Caco-2 (cell line): Measurements from ENCODE around the gene IL33. TPM values are rescaled to one million over a fixed set of nuclear protein-coding genes. Genes with fewer than 3 reads are reported as not detected.

Experiments
- BruUV-seq: library from RNA; stranded (reverse); fragments of 400-500 nt; replicated peaks from 2 replicates; lab custom pipeline; 2021; lab: Mats Ljungman, UMichigan
- CTCF ChIA-PET: fragments of 300-600 bp; sonication (Branson Sonifier 250); formaldehyde crosslinking; loops from one replicate; lab custom pipeline; 2022; ENCODE audit warnings: antibody characterized with exemption; lab: Charles Lee
- POLR2A ChIA-PET: fragments of 300-600 bp; sonication (Branson Sonifier 250); formaldehyde crosslinking; loops from one replicate; lab custom pipeline; 2022; ENCODE audit warnings: antibody characterized with exemption; lab: Charles Lee
- DNase-seq, 2 experiments: peaks; one replicate each; pipeline versions ENCODE4 v3.0.0 to v3.0.0-alpha.2; 2020 to 2022
- H3K27me3 ChIP-seq: replicated peaks from 2 replicates; pipeline ENCODE4 v1.6.0; 2011; ENCODE audit warnings: low read length; ENCODE audit not compliant: control insufficient read depth, insufficient read depth
- H3K36me3 ChIP-seq: 2 replicates; pipeline ENCODE4 v1.5.1; 2011; ENCODE audit warnings: low read length; ENCODE audit not compliant: control insufficient read depth, insufficient read depth
- H3K4me1 ChIP-seq: fragments of 250-450 bp; sonication (Bioruptor Pico); 2 replicates; pipeline ENCODE4 v1.5.1; 2020; ENCODE audit warnings: mild to moderate bottlenecking
- H3K4me3 ChIP-seq: 2 replicates; pipeline ENCODE4 v1.5.1; 2011; ENCODE audit warnings: low read depth, mild to moderate bottlenecking, control low read depth, low read length
- H3K9me3 ChIP-seq: fragments of 250-450 bp; sonication (Bioruptor Pico); 2 replicates; pipeline ENCODE4 v1.5.1; 2020; ENCODE audit warnings: mild to moderate bottlenecking, moderate library complexity
- H3K27ac Mint-ChIP-seq: one replicate; pipeline ENCODE4 v1.8.0; 2022; ENCODE audit warnings: mixed read lengths; ENCODE audit not compliant: unreplicated experiment
- H3K27me3 Mint-ChIP-seq: one replicate; pipeline ENCODE4 v1.8.0; 2022; ENCODE audit warnings: mixed read lengths; ENCODE audit not compliant: insufficient read depth, unreplicated experiment
- H3K36me3 Mint-ChIP-seq: one replicate; pipeline ENCODE4 v1.8.0; 2022; ENCODE audit warnings: mild to moderate bottlenecking, mixed read lengths; ENCODE audit not compliant: insufficient read depth, unreplicated experiment
- H3K4me1 Mint-ChIP-seq: one replicate; pipeline ENCODE4 v1.8.0; 2022; ENCODE audit warnings: low read depth, mixed read lengths; ENCODE audit not compliant: unreplicated experiment
- H3K4me3 Mint-ChIP-seq: one replicate; pipeline ENCODE4 v1.8.0; 2022; ENCODE audit warnings: mild to moderate bottlenecking, moderate library complexity, mixed read lengths; ENCODE audit not compliant: unreplicated experiment
- H3K9me3 Mint-ChIP-seq: one replicate; pipeline ENCODE4 v1.8.0; 2022; ENCODE audit warnings: mixed read lengths; ENCODE audit not compliant: unreplicated experiment
- intact Hi-C: fragments of 100-400 bp; cut with micrococcal nuclease; formaldehyde crosslinking; loops from one replicate; pipeline ENCODE4 v1.10.0; 2022; ENCODE audit not compliant: unreplicated experiment
- total RNA-seq: library from RNA; stranded (reverse); gene quantifications from 2 replicates; pipeline ENCODE4 v1.2.3, GENCODE V29; 2022
- TF ChIP-seq, protein P1 (sequence below), 2 experiments: fragments of 200-600 bp in 1 of 2; IDR thresholded peaks; 1 replicate in 1 of 2; 2 replicates in 1 of 2; pipeline versions ENCODE4 v1.5.1 to v1.8.0; 2011 to 2022; ENCODE audit warnings: antibody characterized with exemption in 1 of 2, control low read depth in 1 of 2, inconsistent platforms in 1 of 2, low read depth in 1 of 2, low read length in 1 of 2, mild to moderate bottlenecking in 1 of 2, moderate library complexity in 1 of 2; ENCODE audit not compliant: insufficient read depth in 1 of 2, severe bottlenecking in 1 of 2, unreplicated experiment in 1 of 2

IL33 gene
- total RNA-seq, 1 experiment from 2014 or later: not detected

DNA sequence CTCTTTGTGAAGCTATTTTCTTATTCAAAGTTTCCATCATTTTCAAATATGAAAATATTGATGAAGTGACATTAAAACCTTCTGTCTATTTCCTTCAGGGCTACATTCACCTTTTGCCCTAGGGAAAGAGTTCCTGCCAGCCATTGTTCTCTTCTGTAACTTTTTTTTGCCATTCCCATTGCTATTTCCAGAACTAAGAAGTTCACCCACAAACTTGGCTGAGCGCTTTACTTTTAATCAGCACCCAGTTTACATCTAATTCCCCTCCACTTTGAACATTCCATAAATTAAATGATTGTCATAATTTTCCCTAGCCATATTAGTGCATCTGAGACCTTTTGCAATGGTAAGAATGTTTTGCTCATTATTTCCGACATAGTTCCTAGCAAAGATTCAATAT lies 4.4 kb downstream of the IL33 start:
- no peak overlapping the region for H3K4me3 ChIP-seq
- Mint-ChIP-seq H3K36me3 (no peaks in the 10 kb centered on the region), H3K9me3 (no peaks in the 10 kb centered on the region), H3K27ac (no peak overlapping the region), H3K4me1 (no peaks in the 10 kb centered on the region), H3K27me3 (peaks cover 2% of the 10 kb centered on the region), H3K4me3 (no peak overlapping the region)
- TF ChIP-seq, protein P1, sequence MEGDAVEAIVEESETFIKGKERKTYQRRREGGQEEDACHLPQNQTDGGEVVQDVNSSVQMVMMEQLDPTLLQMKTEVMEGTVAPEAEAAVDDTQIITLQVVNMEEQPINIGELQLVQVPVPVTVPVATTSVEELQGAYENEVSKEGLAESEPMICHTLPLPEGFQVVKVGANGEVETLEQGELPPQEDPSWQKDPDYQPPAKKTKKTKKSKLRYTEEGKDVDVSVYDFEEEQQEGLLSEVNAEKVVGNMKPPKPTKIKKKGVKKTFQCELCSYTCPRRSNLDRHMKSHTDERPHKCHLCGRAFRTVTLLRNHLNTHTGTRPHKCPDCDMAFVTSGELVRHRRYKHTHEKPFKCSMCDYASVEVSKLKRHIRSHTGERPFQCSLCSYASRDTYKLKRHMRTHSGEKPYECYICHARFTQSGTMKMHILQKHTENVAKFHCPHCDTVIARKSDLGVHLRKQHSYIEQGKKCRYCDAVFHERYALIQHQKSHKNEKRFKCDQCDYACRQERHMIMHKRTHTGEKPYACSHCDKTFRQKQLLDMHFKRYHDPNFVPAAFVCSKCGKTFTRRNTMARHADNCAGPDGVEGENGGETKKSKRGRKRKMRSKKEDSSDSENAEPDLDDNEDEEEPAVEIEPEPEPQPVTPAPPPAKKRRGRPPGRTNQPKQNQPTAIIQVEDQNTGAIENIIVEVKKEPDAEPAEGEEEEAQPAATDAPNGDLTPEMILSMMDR (IDR thresholded peaks at IDR 0.05; ENCODE audit: insufficient read depth in 1 of 2, low read depth in 1 of 2, low read length in 1 of 2, severe bottlenecking in 1 of 2, unreplicated experiment in 1 of 2): no peak
- CTCF ChIA-PET: no interaction called here
- H3K27me3 ChIP-seq: no peaks in the 10 kb centered on the region
- POLR2A ChIA-PET: no interaction called here
- DNase-seq: no peak
- no TSS peak for BruUV-seq
- intact Hi-C loops: no loop called here
- no peaks in the 10 kb centered on the region for H3K4me1 ChIP-seq
- H3K9me3 ChIP-seq: no peaks in the 10 kb centered on the region
- no peaks in the 10 kb centered on the region for H3K36me3 ChIP-seq

DNA sequence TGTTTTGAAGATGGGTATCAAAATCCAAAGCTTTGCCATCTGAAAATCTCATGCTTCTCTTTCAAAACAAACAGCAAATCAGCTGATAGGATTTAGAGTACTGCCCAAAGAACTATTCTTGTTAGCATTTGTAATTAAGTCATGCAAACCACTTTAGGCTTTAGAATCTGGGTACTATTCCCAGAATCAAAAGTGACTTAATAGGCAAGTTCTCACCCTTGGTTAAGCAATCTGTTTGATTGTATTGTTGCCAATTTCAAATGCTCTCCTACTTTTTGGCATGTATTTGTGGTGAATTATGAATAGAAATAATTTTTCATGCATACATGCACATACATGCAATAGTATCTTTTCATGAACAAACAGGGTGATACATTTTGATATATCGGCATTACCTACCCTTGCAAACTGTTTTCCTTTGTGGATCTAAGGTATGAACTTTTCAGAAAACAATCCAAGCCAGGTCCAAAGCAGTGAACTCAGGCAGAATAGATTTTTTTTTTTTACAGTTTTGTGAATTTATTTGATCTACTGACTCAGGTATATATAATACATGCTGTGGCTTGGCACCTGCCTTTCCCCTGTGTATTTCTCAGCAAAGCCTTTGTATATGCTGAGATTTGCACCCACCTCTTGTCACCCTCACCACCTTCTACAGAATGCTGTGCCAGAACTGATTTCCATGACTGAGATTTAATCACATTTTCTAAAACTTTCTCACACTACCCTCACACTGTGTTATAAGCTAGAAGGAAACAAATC lies 9.0 kb downstream of the IL33 start:
- BruUV-seq: no TSS peak
- H3K4me3 Mint-ChIP-seq: no peak overlapping the region
- Histone ChIP-seq H3K9me3 (no peaks in the 10 kb centered on the region), H3K36me3 (no peaks in the 10 kb centered on the region), H3K4me1 (no peaks in the 10 kb centered on the region), H3K27me3 (no peaks in the 10 kb centered on the region), H3K4me3 (no peak overlapping the region)
- H3K4me1 Mint-ChIP-seq: no peaks in the 10 kb centered on the region
- ChIA-PET POLR2A (no interaction called here), CTCF (no interaction called here)
- TF ChIP-seq, protein P1 (IDR thresholded peaks at IDR 0.05; ENCODE audit: insufficient read depth in 1 of 2, low read depth in 1 of 2, low read length in 1 of 2, severe bottlenecking in 1 of 2, unreplicated experiment in 1 of 2): no peak
- no peaks in the 10 kb centered on the region for H3K9me3 Mint-ChIP-seq
- H3K27ac Mint-ChIP-seq: no peak overlapping the region
- peaks cover 4% of the 10 kb centered on the region for H3K27me3 Mint-ChIP-seq
- H3K36me3 Mint-ChIP-seq: no peaks in the 10 kb centered on the region
- DNase-seq: no peak
- intact Hi-C loops: no loop called here

DNA sequence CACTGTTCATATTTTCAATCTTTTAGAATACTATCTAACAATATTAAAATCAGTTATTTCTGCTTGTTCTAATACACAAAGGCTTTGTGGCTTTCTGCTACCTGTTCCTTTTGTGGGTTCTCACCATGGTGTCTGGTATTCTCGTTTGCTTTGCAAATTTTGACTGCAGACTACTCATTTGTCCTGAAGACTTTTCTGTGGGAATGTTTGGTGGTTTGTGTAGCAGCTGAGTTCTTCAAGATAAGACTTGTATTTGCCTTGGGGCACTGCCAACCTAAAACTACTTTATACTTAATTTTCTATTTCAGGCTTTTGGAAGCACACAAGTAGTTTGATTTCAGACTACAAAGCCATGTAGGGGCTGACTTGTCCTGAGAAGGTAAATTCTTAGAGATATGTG lies 11.1 kb downstream of the IL33 start:
- ChIA-PET CTCF (no interaction called here), POLR2A (no interaction called here)
- intact Hi-C loops: no loop called here
- peaks cover 4% of the 10 kb centered on the region for H3K27me3 Mint-ChIP-seq
- no peak overlapping the region for H3K27ac Mint-ChIP-seq
- H3K4me3 Mint-ChIP-seq: no peak overlapping the region
- no peaks in the 10 kb centered on the region for H3K9me3 Mint-ChIP-seq
- Histone ChIP-seq H3K36me3 (no peaks in the 10 kb centered on the region), H3K4me1 (no peaks in the 10 kb centered on the region), H3K4me3 (no peak overlapping the region), H3K9me3 (no peaks in the 10 kb centered on the region), H3K27me3 (no peaks in the 10 kb centered on the region)
- BruUV-seq: no TSS peak
- no peaks in the 10 kb centered on the region for H3K4me1 Mint-ChIP-seq
- H3K36me3 Mint-ChIP-seq: no peaks in the 10 kb centered on the region
- DNase-seq: no peak
- TF ChIP-seq, protein P1 (IDR thresholded peaks at IDR 0.05; ENCODE audit: insufficient read depth in 1 of 2, low read depth in 1 of 2, low read length in 1 of 2, severe bottlenecking in 1 of 2, unreplicated experiment in 1 of 2): no peak
